ENCODE data around the gene DSG2.
A peak's percentile ranks its signal among the peaks of the same experiment; 100 is the strongest.
"Not testable (repeated sequence)": the region's sequence is repeated elsewhere in the genome, so short reads cannot be mapped to it uniquely, and the experiment has no call there.

Gene DSG2

GRCh38 chr18:31500051-31500688 lies 2.2 kb downstream of the DSG2 start:
- peak; percentile 39 for DNase-seq (ENCODE audit: low spot score)

GRCh38 chr18:31503011-31503410 lies 5.0 kb downstream of the DSG2 start:
- no peak for DNase-seq (ENCODE audit: low spot score)

GRCh38 chr18:31504455-31505147 lies 6.6 kb downstream of the DSG2 start:
- DNase-seq (ENCODE audit: low spot score), result no peak

- no peak for DNase-seq (ENCODE audit: low spot score)
These were observed 7.2 kb downstream of the DSG2 start for GRCh38 chr18:31505156-31505555.

- no peak for DNase-seq (ENCODE audit: low spot score)
These were observed 8.2 kb downstream of the DSG2 start for GRCh38 chr18:31506024-31506742.

GRCh38 chr18:31507124-31507523 lies 9.1 kb downstream of the DSG2 start:
- not testable (repeated sequence) for DNase-seq (ENCODE audit: low spot score)

- no peak for DNase-seq (ENCODE audit: low spot score)
These were observed 10.8 kb downstream of the DSG2 start for GRCh38 chr18:31508781-31509180.

GRCh38 chr18:31509571-31509970 lies 11.6 kb downstream of the DSG2 start:
- DNase-seq (ENCODE audit: low spot score), result no peak

- DNase-seq (ENCODE audit: low spot score), result no peak
These were observed 12.3 kb downstream of the DSG2 start for GRCh38 chr18:31510319-31510718.

GRCh38 chr18:31511098-31511497 lies 13.1 kb downstream of the DSG2 start:
- no peak for DNase-seq (ENCODE audit: low spot score)

GRCh38 chr18:31512203-31512764 lies 14.3 kb downstream of the DSG2 start:
- DNase-seq (ENCODE audit: low spot score), result no peak

GRCh38 chr18:31513189-31513935 lies 15.4 kb downstream of the DSG2 start:
- no peak for DNase-seq (ENCODE audit: low spot score)

- DNase-seq (ENCODE audit: low spot score), result no peak
These were observed 18.5 kb downstream of the DSG2 start for GRCh38 chr18:31516437-31516836.

- no peak for DNase-seq (ENCODE audit: low spot score)
These were observed 28.4 kb downstream of the DSG2 start for GRCh38 chr18:31526374-31526773.

- no peak for DNase-seq (ENCODE audit: low spot score)
These were observed 35.3 kb downstream of the DSG2 start for GRCh38 chr18:31533236-31533635.

- DNase-seq (ENCODE audit: low spot score), result no peak
These were observed 40.9 kb downstream of the DSG2 start for GRCh38 chr18:31538837-31539236.

GRCh38 chr18:31546476-31546875 lies 48.5 kb downstream of the DSG2 start:
- DNase-seq (ENCODE audit: low spot score), result no peak

- no peak for DNase-seq (ENCODE audit: low spot score)
These were observed 50.9 kb downstream of the DSG2 start for GRCh38 chr18:31548853-31549252.

- no peak for DNase-seq (ENCODE audit: low spot score)
These were observed 51.4 kb downstream of the DSG2 start for GRCh38 chr18:31549416-31549815.

- no peak for DNase-seq (ENCODE audit: low spot score)
These were observed 53.9 kb downstream of the DSG2 start for GRCh38 chr18:31551883-31552282.

- DNase-seq (ENCODE audit: low spot score), result no peak
These were observed 55.8 kb downstream of the DSG2 start for GRCh38 chr18:31553800-31554199.

GRCh38 chr18:31554776-31555175 lies 56.8 kb downstream of the DSG2 start:
- DNase-seq (ENCODE audit: low spot score), result no peak

Measured in Ammon's horn (tissue), 1 donor.